GM12878 (cell line): ENCODE data around the gene PREP. TPM values are rescaled to one million over a fixed set of nuclear protein-coding genes. Genes with fewer than 3 reads are reported as not detected.

Source experiments
- ATAC-seq: fragments of 200-7000 bp; cut with Tn5 transposase; 3 replicates; pipeline ENCODE4 v1.9.1; 2020; ENCODE audit warnings: mild to moderate bottlenecking, moderate library complexity
- BruUV-seq: library from RNA; stranded (reverse); fragments of 400-500 nt; replicated peaks from 2 replicates; lab custom pipeline; 2021; lab: Mats Ljungman, UMichigan
- CTCF ChIA-PET: fragments of 300-600 bp; sonication (Branson Sonifier 250); formaldehyde crosslinking; extraction: SDS; loops from one replicate; lab custom pipeline; 2021; ENCODE audit warnings: inconsistent platforms; lab: Yijun Ruan, JAX
- POLR2A ChIA-PET: fragments of 350-600 bp; formaldehyde crosslinking; extraction: SDS; loops from one replicate; lab custom pipeline; 2021; ENCODE audit warnings: inconsistent platforms; lab: Charles Lee
- RAD21 ChIA-PET: fragments of 300-600 bp; sonication (Branson Sonifier 250); formaldehyde crosslinking; loops from one replicate; lab custom pipeline; 2023; ENCODE audit warnings: antibody characterized with exemption; ENCODE audit not compliant: unreplicated experiment; lab: Charles Lee
- SMC1A ChIA-PET: fragments of 300-600 bp; sonication (Branson Sonifier 250); formaldehyde crosslinking; loops from one replicate; lab custom pipeline; 2023; ENCODE audit not compliant: unreplicated experiment, uncharacterized antibody; lab: Charles Lee
- DNase-seq: peaks from one replicate; pipeline ENCODE4 v3.0.0-alpha.2; 2011; ENCODE audit warnings: low read depth, low spot score
- FAIRE-seq: peaks from 3 replicates; lab custom pipeline; 2011; peaks lifted over from hg19 to GRCh38; lab: Jason Lieb, UNC
- H2AFZ ChIP-seq: 2 replicates; pipeline ENCODE4 v1.6.0; 2011; ENCODE audit warnings: low read depth, low read length, control low read depth; ENCODE audit not compliant: control insufficient read depth
- H3K27ac ChIP-seq: 2 replicates; pipeline ENCODE4 v1.5.1; 2011; ENCODE audit warnings: control low read depth; ENCODE audit not compliant: control insufficient read depth, insufficient read depth
- H3K27me3 ChIP-seq, 2 experiments: replicated peaks in 1 of 2; 2 replicates each; pipeline versions ENCODE4 v1.6.0 to v1.6.1; 2011; ENCODE audit warnings: low read length in 1 of 2; ENCODE audit not compliant: control insufficient read depth in 2 of 2, insufficient read depth in 2 of 2
- H3K36me3 ChIP-seq, 2 experiments: 2 replicates each; pipeline ENCODE4 v1.5.1; 2011; ENCODE audit warnings: low read length in 1 of 2; ENCODE audit not compliant: control insufficient read depth in 2 of 2, insufficient read depth in 2 of 2
- H3K4me1 ChIP-seq: 2 replicates; pipeline ENCODE4 v1.6.1; 2011; ENCODE audit warnings: mild to moderate bottlenecking, low read length, moderate library complexity, mixed read lengths; ENCODE audit not compliant: control insufficient read depth, insufficient read depth
- H3K4me2 ChIP-seq: 2 replicates; pipeline ENCODE4 v1.6.0; 2011; ENCODE audit warnings: control low read depth; ENCODE audit not compliant: control insufficient read depth, insufficient read depth
- H3K4me3 ChIP-seq: fragments of 200-600 bp; sonication (generic); 2 replicates; pipeline ENCODE4 v1.5.1; 2016
- H3K79me2 ChIP-seq: 2 replicates; pipeline ENCODE4 v1.6.0; 2011; ENCODE audit warnings: low read length; ENCODE audit not compliant: control insufficient read depth, insufficient read depth
- H3K9ac ChIP-seq: 2 replicates; pipeline ENCODE4 v1.8.0; 2011; ENCODE audit warnings: low read length, control low read depth, mixed read lengths; ENCODE audit not compliant: control insufficient read depth, insufficient read depth
- H3K9me3 ChIP-seq: replicated peaks from 3 replicates; pipeline ENCODE4 v1.5.1; 2011; ENCODE audit warnings: mild to moderate bottlenecking, low read length; ENCODE audit not compliant: control insufficient read depth, insufficient read depth
- H4K20me1 ChIP-seq: 2 replicates; pipeline ENCODE4 v1.6.0; 2011; ENCODE audit not compliant: control insufficient read depth, insufficient read depth
- CHD1 ChIP-seq: IDR thresholded peaks from 2 replicates; pipeline ENCODE4 v1.6.1; 2012; ENCODE audit warnings: low read depth, low read length, improper control_type of control experiment
- CREM ChIP-seq: IDR thresholded peaks from 2 replicates; pipeline ENCODE4 v1.6.1; 2014; ENCODE audit warnings: antibody characterized with exemption, low read depth
- EP300 ChIP-seq, 2 experiments: fragments of 150-350 bp in 1 of 2; IDR thresholded peaks; 2 replicates each; pipeline ENCODE4 v1.6.1; 2011 to 2012; ENCODE audit warnings: low read depth in 2 of 2, low read length in 2 of 2, borderline replicate concordance in 1 of 2, improper control_type of control experiment in 1 of 2, inconsistent platforms in 1 of 2; ENCODE audit not compliant: control insufficient read depth in 1 of 2
- EZH2 ChIP-seq: IDR thresholded peaks from 2 replicates; pipeline ENCODE4 v1.6.1; 2012; ENCODE audit warnings: low read depth, mild to moderate bottlenecking, control low read depth, inconsistent platforms, low read length, borderline replicate concordance; ENCODE audit not compliant: control insufficient read depth
- IKZF2 ChIP-seq, 2 experiments: fragments of 450-650 bp; IDR thresholded peaks; 2 replicates each; pipeline ENCODE4 v1.6.1; 2017; ENCODE audit warnings: mild to moderate bottlenecking in 2 of 2, moderate library complexity in 2 of 2
- IRF4 ChIP-seq: IDR thresholded peaks from 2 replicates; pipeline ENCODE4 v1.6.1; 2011; ENCODE audit warnings: low read depth, low read length
- NFXL1 ChIP-seq: fragments of 450-650 bp; IDR thresholded peaks from 2 replicates; pipeline ENCODE4 v1.6.1; 2017; ENCODE audit warnings: antibody characterized with exemption, mild to moderate bottlenecking, borderline replicate concordance
- NR2F1 ChIP-seq: fragments of 450-650 bp; conservative IDR thresholded peaks from 2 replicates; pipeline ENCODE4 v1.6.1; 2017; ENCODE audit warnings: mild to moderate bottlenecking
- PML ChIP-seq: IDR thresholded peaks from 2 replicates; pipeline ENCODE4 v1.6.1; 2012; ENCODE audit warnings: low read length, inconsistent platforms
- POLR2A ChIP-seq: IDR thresholded peaks from 2 replicates; pipeline ENCODE4 v1.6.1; 2011; ENCODE audit warnings: low read depth, mild to moderate bottlenecking, low read length
- RAD21 ChIP-seq: IDR thresholded peaks from 2 replicates; pipeline ENCODE4 v1.6.1; 2011; ENCODE audit warnings: mild to moderate bottlenecking, low read depth, low read length, moderate library complexity; ENCODE audit not compliant: insufficient read depth
- SREBF1 ChIP-seq: IDR thresholded peaks from 2 replicates; pipeline ENCODE4 v1.6.1; 2012; ENCODE audit warnings: mild to moderate bottlenecking, low read length
- TARDBP ChIP-seq: IDR thresholded peaks from 2 replicates; pipeline ENCODE4 v1.6.1; 2016; ENCODE audit warnings: borderline replicate concordance
- ZNF217 ChIP-seq: fragments of 450-650 bp; IDR thresholded peaks from 2 replicates; pipeline ENCODE4 v1.6.1; 2017; ENCODE audit warnings: antibody characterized with exemption, mild to moderate bottlenecking
- WGBS: methylation state at CpG from one replicate; pipeline ENCODE4 v1.1.6; 2016; ENCODE audit warnings: low lambda C conversion rate; ENCODE audit not compliant: insufficient replicate concordance, insufficient coverage; ENCODE audit errors: missing lambda C conversion rate; 5-methylcytosine and 5-hydroxymethylcytosine counted together
- in situ Hi-C: fragments of 300-500 bp; cut with MboI; formaldehyde crosslinking; loops from 9 replicates; pipeline ENCODE4 v1.14.3; 2018; ENCODE audit warnings: mixed read lengths
- intact Hi-C: fragments of 100-400 bp; cut with micrococcal nuclease; formaldehyde crosslinking; loops from one replicate; pipeline ENCODE4 v1.14.2; 2022; ENCODE audit not compliant: unreplicated experiment
- polyA plus RNA-seq, 11 experiments: library from polyadenylated mRNA; depleted of rRNA in 4 of 11; unstranded in 6 of 11; stranded (reverse) in 5 of 11; fragments of >200 nt; fragmentation: Nextera tagmentation in 4 of 11; fragmentation: Illumina TruSeq in 1 of 11; extraction: Ambion mirVana in 4 of 11; extraction: Trizol in 1 of 11; gene quantifications; 1 replicate in 1 of 11; 2 replicates in 10 of 11; pipeline versions ENCODE4 v1.2.1 to v1.2.3, GENCODE V29; 2011 to 2016; ENCODE audit warnings: inconsistent platforms in 2 of 11, missing spikeins in 2 of 11, low read depth in 1 of 11
- total RNA-seq, 4 experiments: library from RNA; depleted of rRNA in 3 of 4; stranded (reverse); fragments of >200 nt in 3 of 4; fragmentation: Illumina TruSeq in 1 of 4; extraction: Trizol in 1 of 4; gene quantifications; 2 replicates each; pipeline versions ENCODE4 v1.2.1 to v1.2.3, GENCODE V29; 2013 to 2021
- TF ChIP-seq, protein P1 (sequence below): IDR thresholded peaks from 2 replicates; pipeline ENCODE4 v1.6.1; 2011; ENCODE audit warnings: low read depth, low read length, improper control_type of control experiment, borderline replicate concordance
- TF ChIP-seq, protein P2 (sequence below): IDR thresholded peaks from 2 replicates; pipeline ENCODE4 v1.6.1; 2012; ENCODE audit warnings: low read length, inconsistent platforms
- TF ChIP-seq, protein P3 (sequence below), 3 experiments: IDR thresholded peaks in 2 of 3; conservative IDR thresholded peaks in 1 of 3; 2 replicates each; pipeline ENCODE4 v1.5.1; 2011; ENCODE audit warnings: low read depth in 3 of 3, low read length in 3 of 3, mild to moderate bottlenecking in 3 of 3, control low read depth in 2 of 3, moderate library complexity in 2 of 3, inconsistent platforms in 1 of 3, mixed read lengths in 1 of 3; ENCODE audit not compliant: control insufficient read depth in 2 of 3, insufficient read depth in 1 of 3; ENCODE audit errors: extremely low read depth in 1 of 3
- TF ChIP-seq, protein P4 (sequence below): fragments of 450-650 bp; IDR thresholded peaks from 2 replicates; pipeline ENCODE4 v1.6.1; 2017; ENCODE audit warnings: mild to moderate bottlenecking

PREP gene
- total and polyA plus RNA-seq, 10 of the 15 experiments (the other 5 are each of a cell fraction or from before 2014, with no cell fraction given) = 6.5 to 33.6 (median 18.1) TPM

DNA sequence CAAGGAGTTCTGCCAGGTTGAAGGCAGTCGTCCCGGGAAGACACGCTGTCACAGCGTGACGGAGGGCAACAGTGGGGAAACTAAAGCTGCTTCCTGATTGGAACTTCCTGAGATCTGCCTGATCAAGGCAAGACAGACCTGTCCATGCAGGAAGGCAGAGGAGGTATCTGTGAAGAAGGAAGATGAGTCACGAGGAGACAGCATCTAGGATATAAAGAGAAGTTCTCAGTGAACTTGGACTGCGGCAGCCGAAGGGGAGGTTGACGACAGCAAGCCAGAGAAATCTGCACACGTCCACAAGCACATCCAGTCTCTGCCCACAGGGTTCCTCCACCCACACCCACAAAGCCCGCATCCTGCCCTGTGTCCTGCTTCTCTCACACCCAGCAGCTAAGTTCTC is 38.6 kb downstream of the PREP start:
- H3K9me3 ChIP-seq = no peaks in the 10 kb centered on the region
- DNase-seq (no peak), FAIRE-seq (no peak), ATAC-seq (no peak)
- BruUV-seq = no TSS peak
- ChIA-PET POLR2A (no interaction called here), RAD21 (interaction anchor here (2.5 kb wide), 1 partner anchor 276 kb away, joined by 12 read pairs; no protein-coding TSS in a partner anchor), SMC1A (no interaction called here), CTCF (interaction anchor here (1.3 kb wide), 1 partner anchor 8 kb away, joined by 8 read pairs; no protein-coding TSS in a partner anchor)
- intact Hi-C loops (loop anchor here (5.0 kb wide), 1 partner anchor 277 kb away; no protein-coding TSS in a partner anchor), in situ Hi-C loops (no loop called here)
- H3K9ac ChIP-seq = no peak overlapping the region
- H3K4me2 ChIP-seq = no peak overlapping the region
- TF ChIP-seq SREBF1 (no peak), ZNF217 (no peak), TARDBP (no peak), NFXL1 (no peak), EP300 (IDR thresholded peaks at IDR 0.05; ENCODE audit: borderline replicate concordance in 1 of 2, control insufficient read depth in 1 of 2, low read depth in 2 of 2, low read length in 2 of 2) (no peak), PML (no peak), IRF4 (no peak), EZH2 (no peak), POLR2A (no peak), RAD21 (no peak), IKZF2 (IDR thresholded peaks at IDR 0.05) (no peak), CHD1 (no peak), NR2F1 (no peak), CREM (no peak)
- TF ChIP-seq, protein P1, sequence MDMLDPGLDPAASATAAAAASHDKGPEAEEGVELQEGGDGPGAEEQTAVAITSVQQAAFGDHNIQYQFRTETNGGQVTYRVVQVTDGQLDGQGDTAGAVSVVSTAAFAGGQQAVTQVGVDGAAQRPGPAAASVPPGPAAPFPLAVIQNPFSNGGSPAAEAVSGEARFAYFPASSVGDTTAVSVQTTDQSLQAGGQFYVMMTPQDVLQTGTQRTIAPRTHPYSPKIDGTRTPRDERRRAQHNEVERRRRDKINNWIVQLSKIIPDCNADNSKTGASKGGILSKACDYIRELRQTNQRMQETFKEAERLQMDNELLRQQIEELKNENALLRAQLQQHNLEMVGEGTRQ = no peak
- TF ChIP-seq, protein P2, sequence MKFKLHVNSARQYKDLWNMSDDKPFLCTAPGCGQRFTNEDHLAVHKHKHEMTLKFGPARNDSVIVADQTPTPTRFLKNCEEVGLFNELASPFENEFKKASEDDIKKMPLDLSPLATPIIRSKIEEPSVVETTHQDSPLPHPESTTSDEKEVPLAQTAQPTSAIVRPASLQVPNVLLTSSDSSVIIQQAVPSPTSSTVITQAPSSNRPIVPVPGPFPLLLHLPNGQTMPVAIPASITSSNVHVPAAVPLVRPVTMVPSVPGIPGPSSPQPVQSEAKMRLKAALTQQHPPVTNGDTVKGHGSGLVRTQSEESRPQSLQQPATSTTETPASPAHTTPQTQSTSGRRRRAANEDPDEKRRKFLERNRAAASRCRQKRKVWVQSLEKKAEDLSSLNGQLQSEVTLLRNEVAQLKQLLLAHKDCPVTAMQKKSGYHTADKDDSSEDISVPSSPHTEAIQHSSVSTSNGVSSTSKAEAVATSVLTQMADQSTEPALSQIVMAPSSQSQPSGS = no peak
- TF ChIP-seq, protein P3, sequence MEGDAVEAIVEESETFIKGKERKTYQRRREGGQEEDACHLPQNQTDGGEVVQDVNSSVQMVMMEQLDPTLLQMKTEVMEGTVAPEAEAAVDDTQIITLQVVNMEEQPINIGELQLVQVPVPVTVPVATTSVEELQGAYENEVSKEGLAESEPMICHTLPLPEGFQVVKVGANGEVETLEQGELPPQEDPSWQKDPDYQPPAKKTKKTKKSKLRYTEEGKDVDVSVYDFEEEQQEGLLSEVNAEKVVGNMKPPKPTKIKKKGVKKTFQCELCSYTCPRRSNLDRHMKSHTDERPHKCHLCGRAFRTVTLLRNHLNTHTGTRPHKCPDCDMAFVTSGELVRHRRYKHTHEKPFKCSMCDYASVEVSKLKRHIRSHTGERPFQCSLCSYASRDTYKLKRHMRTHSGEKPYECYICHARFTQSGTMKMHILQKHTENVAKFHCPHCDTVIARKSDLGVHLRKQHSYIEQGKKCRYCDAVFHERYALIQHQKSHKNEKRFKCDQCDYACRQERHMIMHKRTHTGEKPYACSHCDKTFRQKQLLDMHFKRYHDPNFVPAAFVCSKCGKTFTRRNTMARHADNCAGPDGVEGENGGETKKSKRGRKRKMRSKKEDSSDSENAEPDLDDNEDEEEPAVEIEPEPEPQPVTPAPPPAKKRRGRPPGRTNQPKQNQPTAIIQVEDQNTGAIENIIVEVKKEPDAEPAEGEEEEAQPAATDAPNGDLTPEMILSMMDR (IDR thresholded peaks at IDR 0.05 in 2 of 3, conservative IDR thresholded peaks at IDR 0.05 in 1 of 3; ENCODE audit: control insufficient read depth in 2 of 3, extremely low read depth in 1 of 3, insufficient read depth in 1 of 3, low read depth in 3 of 3, low read length in 3 of 3) = no peak
- TF ChIP-seq, protein P4, sequence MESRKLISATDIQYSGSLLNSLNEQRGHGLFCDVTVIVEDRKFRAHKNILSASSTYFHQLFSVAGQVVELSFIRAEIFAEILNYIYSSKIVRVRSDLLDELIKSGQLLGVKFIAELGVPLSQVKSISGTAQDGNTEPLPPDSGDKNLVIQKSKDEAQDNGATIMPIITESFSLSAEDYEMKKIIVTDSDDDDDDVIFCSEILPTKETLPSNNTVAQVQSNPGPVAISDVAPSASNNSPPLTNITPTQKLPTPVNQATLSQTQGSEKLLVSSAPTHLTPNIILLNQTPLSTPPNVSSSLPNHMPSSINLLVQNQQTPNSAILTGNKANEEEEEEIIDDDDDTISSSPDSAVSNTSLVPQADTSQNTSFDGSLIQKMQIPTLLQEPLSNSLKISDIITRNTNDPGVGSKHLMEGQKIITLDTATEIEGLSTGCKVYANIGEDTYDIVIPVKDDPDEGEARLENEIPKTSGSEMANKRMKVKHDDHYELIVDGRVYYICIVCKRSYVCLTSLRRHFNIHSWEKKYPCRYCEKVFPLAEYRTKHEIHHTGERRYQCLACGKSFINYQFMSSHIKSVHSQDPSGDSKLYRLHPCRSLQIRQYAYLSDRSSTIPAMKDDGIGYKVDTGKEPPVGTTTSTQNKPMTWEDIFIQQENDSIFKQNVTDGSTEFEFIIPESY = no peak
- no peak overlapping the region for H3K27ac ChIP-seq
- no peak overlapping the region for H3K4me3 ChIP-seq
- peaks cover 0 to 6% of the 10 kb centered on the region in 2 experiments; a peak in 2 of 4 replicates for H3K36me3 ChIP-seq
- H4K20me1 ChIP-seq = no peaks in the 10 kb centered on the region
- no peak overlapping the region for H2AFZ ChIP-seq
- no peaks in the 10 kb centered on the region for H3K4me1 ChIP-seq
- 94% methylated on average over 11 of the region's 11 CpGs for WGBS
- H3K79me2 ChIP-seq = no peaks in the 10 kb centered on the region
- no peaks in the 10 kb centered on the region for H3K27me3 ChIP-seq
